ENCODE results near the gene SMARCA2. TPM values are rescaled to one million over a fixed set of nuclear protein-coding genes. Genes with fewer than 3 reads are reported as not detected.

Gene SMARCA2
- total RNA-seq, 1 donor from 2014 or later = 19.7 TPM

DNA sequence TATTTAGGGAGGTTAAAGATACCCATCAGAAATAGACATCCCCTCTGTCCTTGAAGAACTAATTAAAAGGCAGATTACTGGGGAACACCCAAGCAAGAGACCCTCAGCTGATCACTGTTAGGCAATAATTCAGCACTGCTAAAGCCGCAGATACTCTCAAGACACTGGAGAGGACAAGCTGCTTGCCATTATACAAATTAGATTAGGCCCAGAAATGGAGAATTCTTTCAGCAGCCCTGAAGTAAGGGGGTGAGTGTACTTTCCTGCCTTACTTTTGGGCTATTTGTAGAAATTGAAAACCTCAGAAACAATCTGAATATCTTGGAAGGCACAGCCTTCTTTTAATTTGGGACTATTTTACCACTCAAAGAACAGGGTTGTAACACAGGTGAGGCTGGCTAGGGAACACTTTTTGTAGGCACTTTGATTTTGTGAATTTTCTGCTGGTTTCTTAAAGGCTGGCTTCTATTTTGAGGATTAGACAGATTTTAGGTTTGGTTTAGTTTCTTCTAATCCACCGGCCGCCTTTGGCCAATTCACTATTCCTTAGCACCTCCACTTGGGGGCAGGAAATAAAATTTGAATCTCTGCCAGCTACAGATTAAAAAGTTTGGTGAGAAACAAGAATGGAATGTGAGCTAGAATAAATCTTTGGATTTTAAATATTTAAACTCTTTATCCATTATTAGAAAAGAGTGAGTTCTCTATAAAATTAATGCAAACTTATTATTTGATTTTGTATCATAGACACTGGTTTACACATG lies 106.0 kb downstream of the SMARCA2 start:
- TF ChIP-seq, protein P1, sequence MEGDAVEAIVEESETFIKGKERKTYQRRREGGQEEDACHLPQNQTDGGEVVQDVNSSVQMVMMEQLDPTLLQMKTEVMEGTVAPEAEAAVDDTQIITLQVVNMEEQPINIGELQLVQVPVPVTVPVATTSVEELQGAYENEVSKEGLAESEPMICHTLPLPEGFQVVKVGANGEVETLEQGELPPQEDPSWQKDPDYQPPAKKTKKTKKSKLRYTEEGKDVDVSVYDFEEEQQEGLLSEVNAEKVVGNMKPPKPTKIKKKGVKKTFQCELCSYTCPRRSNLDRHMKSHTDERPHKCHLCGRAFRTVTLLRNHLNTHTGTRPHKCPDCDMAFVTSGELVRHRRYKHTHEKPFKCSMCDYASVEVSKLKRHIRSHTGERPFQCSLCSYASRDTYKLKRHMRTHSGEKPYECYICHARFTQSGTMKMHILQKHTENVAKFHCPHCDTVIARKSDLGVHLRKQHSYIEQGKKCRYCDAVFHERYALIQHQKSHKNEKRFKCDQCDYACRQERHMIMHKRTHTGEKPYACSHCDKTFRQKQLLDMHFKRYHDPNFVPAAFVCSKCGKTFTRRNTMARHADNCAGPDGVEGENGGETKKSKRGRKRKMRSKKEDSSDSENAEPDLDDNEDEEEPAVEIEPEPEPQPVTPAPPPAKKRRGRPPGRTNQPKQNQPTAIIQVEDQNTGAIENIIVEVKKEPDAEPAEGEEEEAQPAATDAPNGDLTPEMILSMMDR (IDR thresholded peaks at IDR 0.05; ENCODE audit: insufficient read depth, low read length, severe bottlenecking) = peak; percentile 17
- Histone ChIP-seq H3K36me3 (ENCODE audit: control insufficient read depth, insufficient read depth, low read length) (peaks cover 6% of the 10 kb centered on the region), H3K4me3 (ENCODE audit: low read depth, low read length) (no peak overlapping the region), H3K27me3 (ENCODE audit: control insufficient read depth, insufficient read depth, low read length) (no peaks in the 10 kb centered on the region)
- FAIRE-seq (no peak), DNase-seq (ENCODE audit: low read depth) (peak; percentile 63)

DNA sequence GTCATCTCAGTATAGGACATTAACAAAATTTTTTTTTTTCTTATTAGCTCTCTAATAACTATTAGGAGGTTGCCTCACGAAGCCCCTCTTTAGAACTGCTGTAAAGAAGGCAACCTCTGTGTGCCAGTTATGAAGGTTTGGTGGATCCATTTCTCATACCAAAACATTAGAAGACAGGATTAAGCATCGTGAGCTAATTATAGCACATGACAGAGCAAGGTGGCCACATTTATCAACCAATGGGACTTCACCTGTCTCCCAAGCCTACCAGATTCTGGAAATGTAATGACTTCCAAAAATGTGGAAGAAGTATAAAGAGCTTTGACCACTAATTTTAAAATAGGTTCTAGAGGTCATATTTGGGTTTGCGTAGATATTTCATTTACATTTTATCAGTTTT lies 107.2 kb downstream of the SMARCA2 start:
- Histone ChIP-seq H3K36me3 (ENCODE audit: control insufficient read depth, insufficient read depth, low read length) (peaks cover 6% of the 10 kb centered on the region), H3K4me3 (ENCODE audit: low read depth, low read length) (no peak overlapping the region), H3K27me3 (ENCODE audit: control insufficient read depth, insufficient read depth, low read length) (no peaks in the 10 kb centered on the region)
- DNase-seq (ENCODE audit: low read depth) (no peak), FAIRE-seq (no peak)
- TF ChIP-seq, protein P1 (IDR thresholded peaks at IDR 0.05; ENCODE audit: insufficient read depth, low read length, severe bottlenecking) = no peak

DNA sequence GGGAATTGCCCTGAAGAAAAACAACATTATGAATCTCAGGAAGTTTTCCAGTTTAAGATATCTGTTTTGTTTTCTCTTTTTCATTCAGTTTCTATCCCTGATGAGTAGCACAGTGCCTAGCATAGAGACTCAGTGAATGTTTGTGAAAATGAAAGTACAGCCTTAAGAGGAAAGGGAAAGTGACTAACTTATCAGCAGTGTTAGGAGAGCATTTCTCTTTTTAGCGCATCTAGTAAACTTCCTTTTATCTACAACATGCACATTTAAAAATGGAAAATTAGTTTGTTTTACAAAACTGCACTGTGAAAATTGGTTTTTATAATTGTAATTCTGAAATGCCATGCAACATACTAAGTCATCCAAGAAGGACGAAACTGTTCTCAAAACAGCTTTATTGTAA lies 110.8 kb downstream of the SMARCA2 start:
- Histone ChIP-seq H3K36me3 (ENCODE audit: control insufficient read depth, insufficient read depth, low read length) (peaks cover 6% of the 10 kb centered on the region), H3K27me3 (ENCODE audit: control insufficient read depth, insufficient read depth, low read length) (no peaks in the 10 kb centered on the region), H3K4me3 (ENCODE audit: low read depth, low read length) (no peak overlapping the region)
- FAIRE-seq (no peak), DNase-seq (ENCODE audit: low read depth) (peak; percentile 10)
- TF ChIP-seq, protein P1 (IDR thresholded peaks at IDR 0.05; ENCODE audit: insufficient read depth, low read length, severe bottlenecking) = no peak

DNA sequence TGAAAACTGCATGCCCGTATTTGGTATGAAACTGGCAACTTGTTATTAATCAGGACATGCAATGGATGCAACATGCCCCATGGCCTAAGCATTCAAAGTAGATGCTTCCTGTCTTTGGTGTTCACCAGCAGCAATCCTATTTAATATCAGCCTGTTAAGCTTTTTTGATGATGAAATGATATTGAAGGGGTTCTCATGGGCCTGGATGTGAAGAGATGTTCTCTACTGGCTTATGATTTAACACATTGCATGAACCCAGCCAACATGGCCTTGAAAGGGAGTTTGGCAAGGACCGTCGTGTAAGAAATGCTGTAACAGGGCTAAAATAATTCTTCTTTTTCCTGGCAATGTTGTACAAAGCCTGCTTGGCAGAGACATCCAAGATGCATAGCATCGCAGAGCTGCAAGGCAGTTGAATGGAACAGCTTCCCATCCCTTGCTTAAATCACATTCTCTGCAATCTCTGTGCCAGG lies 111.2 kb downstream of the SMARCA2 start:
- peak; percentile 39 for DNase-seq (ENCODE audit: low read depth)
- H3K36me3 ChIP-seq (ENCODE audit: control insufficient read depth, insufficient read depth, low read length) = peaks cover 6% of the 10 kb centered on the region
- TF ChIP-seq, protein P1 (IDR thresholded peaks at IDR 0.05; ENCODE audit: insufficient read depth, low read length, severe bottlenecking) = no peak
- H3K4me3 ChIP-seq (ENCODE audit: low read depth, low read length) = no peak overlapping the region
- no peaks in the 10 kb centered on the region for H3K27me3 ChIP-seq (ENCODE audit: control insufficient read depth, insufficient read depth, low read length)
- no peak for FAIRE-seq

DNA sequence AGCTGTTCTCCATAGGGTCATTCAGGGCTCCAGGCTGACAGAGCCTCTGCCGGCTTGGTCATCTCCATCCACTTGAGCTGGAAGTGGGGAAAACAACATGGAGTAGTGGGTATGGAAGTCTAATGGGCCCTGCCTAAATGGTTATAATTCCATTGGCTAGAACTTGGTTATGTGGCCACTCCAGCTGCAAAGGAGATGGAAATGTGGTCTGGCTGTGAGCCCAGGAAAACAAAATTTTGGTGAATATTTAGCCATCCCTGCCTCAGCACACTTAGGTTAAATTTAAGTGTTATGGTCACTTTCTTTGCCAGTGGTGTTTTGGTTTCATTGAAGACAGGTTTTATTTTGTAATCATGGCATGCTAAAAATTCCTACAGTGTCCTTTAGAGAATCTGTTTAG lies 112.3 kb downstream of the SMARCA2 start:
- peaks cover 6% of the 10 kb centered on the region for H3K36me3 ChIP-seq (ENCODE audit: control insufficient read depth, insufficient read depth, low read length)
- DNase-seq (ENCODE audit: low read depth) = no peak
- peak; percentile 66 for FAIRE-seq
- H3K27me3 ChIP-seq (ENCODE audit: control insufficient read depth, insufficient read depth, low read length) = no peaks in the 10 kb centered on the region
- TF ChIP-seq, protein P1 (IDR thresholded peaks at IDR 0.05; ENCODE audit: insufficient read depth, low read length, severe bottlenecking) = no peak
- no peak overlapping the region for H3K4me3 ChIP-seq (ENCODE audit: low read depth, low read length)
